Loucy (cell line): ENCODE measurements around the gene CACNG5.

Source experiments
- H2AFZ ChIP-seq: fragments of 200-600 bp; sonication (generic); 2 replicates; pipeline ENCODE4 v1.6.0; 2016; ENCODE audit warnings: antibody characterized with exemption, mild to moderate bottlenecking, low read length, moderate library complexity
- H3F3A ChIP-seq: fragments of 200-600 bp; 2 replicates; pipeline ENCODE4 v1.6.0; 2016; ENCODE audit warnings: antibody characterized with exemption, low read depth, mild to moderate bottlenecking
- H3K27me3 ChIP-seq: fragments of 200-600 bp; sonication (generic); 2 replicates; pipeline ENCODE4 v1.6.1; 2014; ENCODE audit warnings: low read length, mild to moderate bottlenecking; ENCODE audit not compliant: insufficient read depth, poor library complexity, severe bottlenecking
- H3K36me3 ChIP-seq: fragments of 200-600 bp; sonication (generic); 2 replicates; pipeline ENCODE4 v1.6.1; 2016; ENCODE audit warnings: low read length; ENCODE audit not compliant: insufficient read depth
- H3K4me1 ChIP-seq: fragments of 200-600 bp; sonication (generic); 2 replicates; pipeline ENCODE4 v1.5.1; 2014; ENCODE audit warnings: low read length, mild to moderate bottlenecking; ENCODE audit not compliant: insufficient read depth, poor library complexity, severe bottlenecking
- H3K4me2 ChIP-seq: fragments of 200-600 bp; sonication (generic); 2 replicates; pipeline ENCODE4 v1.6.0; 2014; ENCODE audit warnings: antibody characterized with exemption, low read length, low read depth, mild to moderate bottlenecking; ENCODE audit not compliant: poor library complexity, severe bottlenecking
- H3K4me3 ChIP-seq: fragments of 200-600 bp; sonication (generic); 2 replicates; pipeline ENCODE4 v1.5.1; 2014; ENCODE audit warnings: low read length, mild to moderate bottlenecking, mixed read lengths; ENCODE audit not compliant: poor library complexity, severe bottlenecking
- H3K79me2 ChIP-seq: fragments of 200-600 bp; sonication (generic); 2 replicates; pipeline ENCODE4 v1.6.1; 2014; ENCODE audit warnings: low read length; ENCODE audit not compliant: insufficient read depth
- H3K9ac ChIP-seq: fragments of 200-600 bp; sonication (generic); 2 replicates; pipeline ENCODE4 v1.6.0; 2014; ENCODE audit warnings: mild to moderate bottlenecking, low read depth, low read length, moderate library complexity; ENCODE audit not compliant: poor library complexity, severe bottlenecking
- H3K9me2 ChIP-seq: fragments of 200-600 bp; sonication (generic); replicated peaks from 2 replicates; pipeline ENCODE4 v1.6.1; 2016; ENCODE audit warnings: low read depth, low read length, mixed read lengths
- H3K9me3 ChIP-seq: fragments of 200-600 bp; sonication (generic); 2 replicates; pipeline ENCODE4 v1.6.1; 2014; ENCODE audit warnings: mild to moderate bottlenecking, antibody characterized with exemption, low read length, low read depth; ENCODE audit not compliant: insufficient read depth
- H4K20me1 ChIP-seq: fragments of 200-600 bp; sonication (generic); 2 replicates; pipeline ENCODE4 v1.6.0; 2014; ENCODE audit warnings: antibody characterized with exemption, low read length, mild to moderate bottlenecking; ENCODE audit not compliant: insufficient read depth, poor library complexity, severe bottlenecking
- CTCF ChIP-seq: fragments of 200-600 bp; sonication (generic); conservative IDR thresholded peaks from 2 replicates; pipeline ENCODE4 v1.5.1; 2014; ENCODE audit warnings: mild to moderate bottlenecking, antibody characterized with exemption, low read length
- EZH2phosphoT487 ChIP-seq: fragments of 200-600 bp; IDR thresholded peaks from 2 replicates; pipeline ENCODE4 v1.6.1; 2018; ENCODE audit warnings: antibody characterized with exemption, mild to moderate bottlenecking, moderate library complexity, borderline replicate concordance

The CACNG5 gene

GRCh38 chr17:66873962-66874361 lies 39.0 kb downstream of the CACNG5 start:
- Histone ChIP-seq H3K79me2 (no peaks in the 10 kb centered on the region), H4K20me1 (no peaks in the 10 kb centered on the region), H3F3A (no peaks in the 10 kb centered on the region), H3K9me2 (no peaks in the 10 kb centered on the region), H3K4me2 (no peak overlapping the region), H3K9ac (no peak overlapping the region), H3K9me3 (no peaks in the 10 kb centered on the region; the same call in 1 of the 2 replicates), H2AFZ (no peak overlapping the region), H3K4me3 (no peak overlapping the region), H3K4me1 (no peaks in the 10 kb centered on the region), H3K27me3 (no peaks in the 10 kb centered on the region), H3K36me3 (no peaks in the 10 kb centered on the region)
- TF ChIP-seq EZH2phosphoT487 (no peak), CTCF (no peak)

DNA sequence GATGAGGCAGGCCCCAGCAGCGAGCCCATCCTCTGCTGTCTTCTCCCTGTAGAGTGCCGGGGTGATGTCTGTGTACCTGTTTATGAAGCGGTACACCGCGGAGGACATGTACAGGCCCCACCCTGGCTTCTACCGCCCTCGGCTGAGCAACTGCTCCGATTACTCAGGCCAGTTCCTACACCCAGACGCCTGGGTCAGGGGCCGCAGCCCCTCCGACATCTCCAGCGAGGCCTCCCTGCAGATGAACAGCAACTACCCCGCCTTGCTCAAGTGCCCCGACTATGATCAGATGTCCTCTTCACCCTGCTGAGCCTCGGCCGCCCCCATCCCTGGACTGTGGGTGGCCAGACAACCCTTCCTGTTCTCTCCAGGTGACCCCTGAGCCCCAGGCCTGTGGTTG lies 50.0 kb downstream of the CACNG5 start:
- no peak overlapping the region for H2AFZ ChIP-seq
- no peaks in the 10 kb centered on the region for H3K36me3 ChIP-seq
- no peak overlapping the region for H3K4me2 ChIP-seq
- TF ChIP-seq EZH2phosphoT487: no peak
- TF ChIP-seq CTCF: no peak
- H3K4me3 ChIP-seq: no peak overlapping the region
- H3K9me2 ChIP-seq: no peaks in the 10 kb centered on the region
- no peaks in the 10 kb centered on the region for H3K79me2 ChIP-seq
- no peaks in the 10 kb centered on the region for H3K27me3 ChIP-seq
- H3K9ac ChIP-seq: no peak overlapping the region
- H3K4me1 ChIP-seq: no peaks in the 10 kb centered on the region
- no peaks in the 10 kb centered on the region for H3F3A ChIP-seq
- no peaks in the 10 kb centered on the region for H3K9me3 ChIP-seq
- H4K20me1 ChIP-seq: no peaks in the 10 kb centered on the region

DNA sequence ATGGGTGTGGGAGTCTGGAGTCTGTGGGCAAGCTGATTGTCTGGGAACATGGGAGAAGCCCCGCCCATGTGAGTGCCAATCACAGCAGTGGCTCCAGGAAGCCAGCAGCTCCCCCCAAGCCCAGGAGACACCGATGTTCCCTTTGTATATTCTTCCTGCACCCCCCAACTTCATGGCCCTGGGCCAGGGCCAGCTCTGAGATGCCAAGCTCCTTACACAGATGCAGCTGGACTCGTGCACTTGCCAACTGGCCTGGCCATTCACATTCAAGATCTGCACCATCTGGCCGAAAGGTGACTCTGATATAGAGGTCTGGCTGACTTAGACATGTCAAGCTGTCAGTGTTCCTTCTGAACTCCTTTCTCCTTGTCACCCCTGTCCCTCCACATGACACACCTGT lies 50.5 kb downstream of the CACNG5 start:
- no peaks in the 10 kb centered on the region for H3F3A ChIP-seq
- no peak overlapping the region for H2AFZ ChIP-seq
- H3K4me3 ChIP-seq: no peak overlapping the region
- no peaks in the 10 kb centered on the region for H3K36me3 ChIP-seq
- no peaks in the 10 kb centered on the region for H3K4me1 ChIP-seq
- H3K79me2 ChIP-seq: no peaks in the 10 kb centered on the region
- no peaks in the 10 kb centered on the region for H4K20me1 ChIP-seq
- TF ChIP-seq EZH2phosphoT487 (no peak), CTCF (no peak)
- no peaks in the 10 kb centered on the region for H3K9me3 ChIP-seq
- H3K4me2 ChIP-seq: no peak overlapping the region
- H3K9me2 ChIP-seq: no peaks in the 10 kb centered on the region
- no peak overlapping the region for H3K9ac ChIP-seq
- no peaks in the 10 kb centered on the region for H3K27me3 ChIP-seq
